Kidney capillary endothelial cell (primary cell): ENCODE measurements around the gene KIF24.
"Not testable (repeated sequence)": the region's sequence is repeated elsewhere in the genome, so short reads cannot be mapped to it uniquely, and the experiment has no call there.

ENCODE experiments used
- DNase-seq: peaks from one replicate; pipeline ENCODE4 v3.0.0-alpha.2; 2018; ENCODE audit warnings: low spot score

KIF24 gene

DNA sequence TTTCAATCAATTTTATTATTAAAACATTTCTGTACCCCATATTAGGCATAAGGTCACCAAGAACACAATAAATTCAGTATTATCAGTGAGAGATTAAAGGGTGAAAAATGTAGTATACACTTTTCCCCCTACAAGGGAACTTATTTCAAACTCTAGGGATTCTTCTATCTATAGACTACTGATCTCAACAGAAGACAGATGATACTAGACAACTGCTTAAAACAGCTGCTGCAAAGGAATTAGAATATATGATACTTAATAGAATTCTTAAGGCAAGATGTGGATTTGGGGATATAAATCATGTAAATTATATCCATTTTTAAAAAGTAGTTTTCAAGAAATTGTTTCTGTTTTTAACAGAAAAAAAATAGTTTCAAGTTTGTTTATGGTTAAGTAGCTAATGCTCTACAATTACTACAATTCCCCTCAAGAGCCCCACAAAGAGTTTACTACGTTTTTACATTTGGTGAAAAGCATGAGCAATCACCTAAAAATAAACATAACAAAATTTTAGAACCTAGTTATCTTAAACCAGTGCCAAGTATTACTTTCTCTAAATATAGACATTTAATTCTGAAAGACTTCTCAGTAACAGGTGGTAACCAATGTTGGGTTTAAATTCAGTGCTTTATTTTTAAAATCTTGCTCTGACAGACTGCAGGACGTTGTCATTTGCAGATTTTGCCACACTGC, 6.0 kb downstream of the KIF24 start:
- no peak for DNase-seq

DNA sequence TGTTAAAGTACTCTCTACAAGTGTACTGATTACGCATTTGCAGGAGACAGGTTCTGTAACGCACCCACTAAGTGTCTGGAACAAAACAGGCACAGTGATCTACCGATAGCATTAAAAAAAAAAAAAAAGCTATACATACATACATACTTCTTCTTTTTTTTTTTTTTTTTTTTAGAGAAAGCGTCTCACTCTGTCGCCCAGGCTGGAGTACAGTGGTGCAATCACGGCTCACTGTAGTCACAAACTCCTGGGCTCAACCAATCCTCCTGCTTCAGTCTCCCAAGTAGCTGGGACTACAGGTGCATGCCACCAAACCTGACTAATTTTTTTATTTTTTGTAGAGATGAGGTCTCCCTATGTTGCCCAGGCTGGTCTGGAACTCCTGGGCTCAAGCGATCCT, 7.6 kb downstream of the KIF24 start:
- DNase-seq = no peak

DNA sequence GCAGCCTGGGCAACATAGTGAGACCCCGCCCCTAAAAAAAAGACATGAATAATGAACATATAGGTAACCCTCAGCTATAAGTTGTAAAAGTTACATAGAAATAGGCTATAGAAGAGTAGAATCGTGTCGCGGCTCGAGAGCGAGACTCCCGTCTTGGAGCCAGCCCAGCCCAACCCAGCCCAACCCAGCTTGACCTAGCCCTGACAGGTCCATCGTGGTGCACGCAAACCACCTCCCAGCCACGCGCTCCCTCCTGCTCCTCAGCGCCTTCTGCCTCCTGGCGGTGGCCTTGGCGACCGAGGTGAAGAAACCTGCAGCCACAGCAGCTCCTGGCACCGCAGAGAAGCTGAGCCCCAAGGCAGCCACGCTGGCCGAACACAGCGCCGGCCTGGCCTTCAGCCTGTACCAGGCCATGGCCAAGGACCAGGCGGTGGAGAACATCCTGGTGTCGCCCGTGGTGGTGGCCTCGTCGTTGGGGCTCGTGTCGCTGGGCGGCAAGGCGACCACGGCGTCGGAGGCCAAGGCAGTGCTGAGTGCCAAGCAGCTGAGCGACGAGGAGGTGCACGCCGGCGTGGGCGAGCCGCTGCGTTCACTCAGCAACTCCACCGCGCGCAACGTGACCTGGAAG, 10.8 kb downstream of the KIF24 start:
- no peak for DNase-seq

DNA sequence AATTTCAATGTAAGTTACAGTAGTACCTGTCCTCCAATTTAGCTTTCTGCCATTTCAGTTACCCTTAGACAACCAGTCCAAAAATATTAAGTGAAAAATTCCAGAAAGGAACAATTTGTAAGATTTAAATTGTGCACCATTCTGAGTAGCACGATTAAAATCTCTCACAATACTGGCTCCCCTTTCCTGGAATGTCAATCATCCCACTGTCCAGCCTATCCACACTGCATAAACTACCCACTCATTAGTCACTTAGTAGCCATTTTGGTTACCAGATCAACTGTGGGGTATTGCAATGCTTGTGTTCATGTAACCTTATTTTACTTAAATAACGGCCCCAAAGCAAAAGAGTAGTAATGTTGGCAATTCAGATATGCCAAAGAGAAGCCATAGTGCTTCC, 11.6 kb downstream of the KIF24 start:
- no peak for DNase-seq

DNA sequence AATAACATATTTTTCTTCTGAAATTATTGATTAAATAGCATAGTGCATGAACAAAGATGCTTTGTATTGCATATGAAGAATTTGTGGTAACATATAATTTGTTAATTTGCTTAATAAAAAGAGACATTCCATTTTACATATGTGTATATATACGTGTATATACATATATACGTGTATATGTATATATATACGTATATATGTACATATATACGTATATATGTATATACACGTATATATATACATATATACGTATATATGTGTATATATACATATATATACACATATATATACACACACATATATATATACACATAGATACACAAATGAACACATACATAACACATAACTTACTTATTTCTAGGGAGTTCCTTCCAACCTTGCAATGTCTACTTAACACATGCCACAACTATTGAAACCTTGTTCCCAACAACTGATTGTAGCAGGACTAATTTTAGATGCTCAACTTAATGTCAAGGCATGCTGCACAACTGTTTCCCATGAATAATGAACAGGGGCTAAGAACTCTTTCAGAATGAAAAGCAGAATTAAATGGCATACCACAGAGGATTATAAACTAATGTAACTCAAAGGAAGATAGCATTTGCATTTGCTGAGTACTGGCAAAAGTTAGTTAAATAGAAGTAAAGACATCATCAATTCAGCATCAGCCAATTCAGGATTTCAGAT, 17.4 kb downstream of the KIF24 start:
- no peak for DNase-seq

DNA sequence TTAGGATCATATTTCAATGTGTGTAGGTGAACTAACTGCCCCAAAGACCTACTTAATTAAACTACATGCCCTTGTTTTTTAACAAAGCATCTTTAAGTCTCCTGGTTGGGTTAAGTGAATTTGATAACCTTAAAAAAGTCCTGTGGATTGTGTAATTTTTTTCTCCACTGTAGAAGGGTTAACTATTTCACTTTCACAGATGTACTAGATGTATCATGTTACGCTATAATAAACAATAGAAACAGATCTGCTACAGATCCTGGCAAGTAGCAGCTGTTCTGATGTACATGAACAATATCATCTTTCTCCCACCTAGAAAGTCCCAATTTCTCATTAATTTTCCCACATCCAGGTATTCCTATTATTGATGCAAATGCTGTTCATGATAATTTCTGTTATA, 18.9 kb downstream of the KIF24 start:
- no peak for DNase-seq

DNA sequence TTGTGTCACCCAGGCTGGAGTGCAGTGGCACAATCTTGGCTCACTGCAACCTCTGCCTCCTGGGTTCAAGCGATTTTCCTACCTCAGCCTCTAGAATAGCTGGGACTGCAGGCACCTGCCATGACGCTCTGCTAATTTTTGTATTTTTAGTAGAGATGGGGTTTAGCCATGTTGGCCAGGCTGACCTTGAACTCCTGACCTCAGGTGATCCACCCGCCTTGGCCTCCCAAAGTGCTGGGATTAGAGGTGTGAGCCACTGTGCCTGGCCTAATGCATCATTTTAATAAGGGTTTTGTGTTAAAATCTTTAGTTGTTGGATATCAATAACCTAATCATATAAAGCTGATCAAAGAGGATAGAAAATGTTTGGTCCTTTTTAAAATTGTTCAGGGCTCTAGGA, 20.8 kb downstream of the KIF24 start:
- DNase-seq = not testable (repeated sequence)

DNA sequence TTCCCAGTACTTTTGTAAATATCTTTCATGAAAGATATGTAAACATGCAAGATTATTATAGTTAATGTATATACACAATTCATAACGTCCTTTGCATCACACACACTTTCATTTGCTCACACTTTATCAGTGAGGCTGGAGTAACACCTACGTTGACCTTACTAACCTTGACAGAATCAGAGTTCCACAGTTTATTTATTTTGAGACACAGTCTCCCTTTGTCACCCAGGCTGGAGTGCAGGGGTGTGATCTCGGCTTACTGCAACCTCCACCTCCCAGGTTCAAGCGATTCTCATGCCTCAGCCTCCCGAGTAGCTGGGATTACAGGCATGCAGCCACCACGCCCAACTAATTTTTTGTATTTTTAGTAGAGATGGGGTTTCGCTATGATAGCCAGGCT, 28.0 kb downstream of the KIF24 start:
- not testable (repeated sequence) for DNase-seq

DNA sequence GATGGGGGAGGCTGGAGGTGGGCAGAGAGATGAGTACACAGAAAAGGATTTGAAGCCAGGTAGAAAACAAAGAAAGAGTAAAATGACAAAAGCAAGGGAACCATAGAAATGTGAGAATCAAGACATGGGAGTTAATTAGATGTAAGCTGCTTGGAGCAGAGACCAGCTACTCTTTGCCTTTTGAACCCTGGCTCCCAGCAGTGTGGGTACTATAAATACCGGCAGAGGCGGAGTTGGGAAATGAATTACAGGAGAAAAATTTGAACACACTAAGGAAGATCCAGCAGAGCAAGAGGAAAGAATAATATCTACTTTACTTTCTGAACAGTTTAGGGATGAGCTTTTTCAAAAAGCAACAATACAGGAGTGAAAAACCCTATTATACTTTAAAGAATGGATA, 36.5 kb downstream of the KIF24 start:
- no peak for DNase-seq

DNA sequence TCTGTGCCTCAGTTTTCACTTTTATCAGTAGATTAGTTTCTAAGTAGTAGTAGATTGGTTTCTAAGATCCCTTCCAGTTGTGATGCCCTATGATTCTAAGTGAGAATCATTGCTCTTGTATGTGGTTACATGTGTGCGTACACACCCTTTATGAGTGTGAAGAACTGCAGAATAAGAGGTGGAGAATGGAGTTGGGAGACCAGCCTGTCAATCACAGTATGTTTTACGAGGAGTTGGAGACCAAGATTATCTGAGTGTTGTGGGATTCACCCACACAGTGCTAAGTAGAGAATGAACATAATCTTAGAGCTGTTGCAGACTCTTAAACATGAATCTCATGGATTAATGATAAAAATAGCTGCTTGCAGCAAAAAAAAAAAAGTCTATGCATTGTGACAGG, 37.6 kb downstream of the KIF24 start:
- no peak for DNase-seq

DNA sequence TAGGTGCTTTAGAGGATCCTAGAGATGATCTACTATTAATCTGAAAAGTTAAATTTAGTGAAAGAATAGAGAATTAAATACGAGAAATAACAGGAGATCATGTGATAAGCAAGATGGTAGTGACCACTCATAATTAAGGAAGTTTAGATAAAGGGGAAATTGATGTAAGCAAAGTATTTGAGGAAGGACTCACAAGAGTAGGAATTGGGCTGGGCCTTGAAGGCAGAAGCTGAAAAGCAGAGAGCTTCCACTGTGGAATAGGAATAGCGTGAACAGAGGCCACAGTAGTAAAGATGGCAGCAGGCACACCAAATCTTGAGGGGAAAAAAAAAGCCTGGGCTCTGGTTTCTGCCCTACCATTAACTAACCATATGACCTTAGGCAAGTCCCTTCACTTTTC, 38.0 kb downstream of the KIF24 start:
- DNase-seq = no peak

DNA sequence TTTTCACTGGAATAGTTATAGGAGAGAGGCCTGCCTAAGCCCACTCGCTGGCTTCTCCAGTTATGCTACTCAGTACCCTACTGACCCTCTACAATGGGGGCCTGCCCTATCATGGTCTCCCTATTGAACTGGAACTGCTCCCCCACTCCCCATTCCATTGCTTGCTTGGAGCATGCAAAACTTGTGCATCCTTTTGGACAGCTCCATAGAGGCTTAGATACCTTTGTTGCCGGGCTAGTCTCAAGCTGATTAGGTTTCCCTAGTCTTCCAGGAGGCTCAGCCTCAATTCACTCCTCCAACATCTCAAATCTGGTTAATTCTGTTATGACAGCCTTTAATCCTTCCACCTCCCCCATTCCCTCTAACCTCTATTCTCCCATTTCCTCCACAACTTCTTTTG, 39.9 kb downstream of the KIF24 start:
- no peak for DNase-seq

DNA sequence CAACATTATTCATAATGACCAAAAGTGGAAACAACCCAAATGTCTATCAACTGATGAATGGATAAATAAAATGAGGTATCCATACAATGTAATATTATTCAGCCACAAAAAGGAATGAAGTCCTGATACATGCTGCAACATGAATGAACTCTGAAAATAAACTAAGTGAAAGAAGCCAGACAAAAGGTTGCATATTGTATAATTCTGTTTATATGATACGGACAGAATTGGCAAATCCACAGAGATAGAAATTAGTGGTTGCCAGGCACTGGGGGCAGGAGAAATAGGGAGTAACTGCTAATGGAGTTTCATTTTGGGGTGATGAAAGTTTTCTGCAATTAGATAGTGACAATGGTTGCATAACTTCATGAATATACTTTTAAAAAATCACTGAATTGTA, 47.0 kb downstream of the KIF24 start:
- DNase-seq = no peak

DNA sequence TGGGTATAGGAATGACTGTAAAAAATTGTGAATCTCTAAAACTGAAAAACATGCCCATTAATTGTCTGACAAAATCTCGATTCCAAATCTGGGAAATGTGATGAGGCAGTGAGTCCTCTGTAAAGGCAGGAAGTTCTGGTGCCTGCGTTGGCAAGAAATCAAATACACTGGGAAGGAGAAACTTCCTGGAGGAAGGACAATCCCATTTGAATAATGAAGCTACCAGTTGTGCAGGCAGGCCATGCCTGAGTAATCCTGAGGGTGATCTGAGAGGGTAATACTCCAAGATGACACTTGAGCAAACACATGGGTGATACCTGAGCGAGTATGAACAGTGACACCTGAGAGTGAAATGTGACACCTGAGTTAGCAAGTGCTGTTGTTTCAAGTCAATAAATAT, 49.7 kb downstream of the KIF24 start:
- peak; percentile 80 for DNase-seq
